Fibroblast of pulmonary artery (primary cell): ENCODE data around the gene EP400.

ENCODE experiments used
- DNase-seq: peaks from one replicate; pipeline ENCODE4 v3.0.0-alpha.2; 2010; ENCODE audit warnings: low read depth
- H3K4me3 ChIP-seq: replicated peaks from 2 replicates; pipeline ENCODE4 v1.5.1; 2011; ENCODE audit warnings: low read depth, mild to moderate bottlenecking, control low read depth, low read length, moderate library complexity
- CTCF ChIP-seq: IDR thresholded peaks from 2 replicates; pipeline ENCODE4 v1.5.1; 2011; ENCODE audit warnings: mild to moderate bottlenecking, control low read depth, low read length, inconsistent platforms; ENCODE audit errors: missing control alignments

The EP400 gene

GRCh38 chr12:132068250-132068649 is 118.5 kb downstream of the EP400 start:
- no peak for TF ChIP-seq CTCF
- no peak for DNase-seq
- no peak overlapping the region for H3K4me3 ChIP-seq

GRCh38 chr12:132069336-132069985 is 119.7 kb downstream of the EP400 start:
- no peak overlapping the region for H3K4me3 ChIP-seq
- TF ChIP-seq CTCF: no peak
- no peak for DNase-seq

GRCh38 chr12:132070298-132070697 is 120.6 kb downstream of the EP400 start:
- no peak for DNase-seq
- H3K4me3 ChIP-seq: no peak overlapping the region
- no peak for TF ChIP-seq CTCF

- no peak for TF ChIP-seq CTCF
- no peak for DNase-seq
- H3K4me3 ChIP-seq: no peak overlapping the region
Measured at GRCh38 chr12:132071040-132071810, 121.5 kb downstream of the EP400 start.

DNA sequence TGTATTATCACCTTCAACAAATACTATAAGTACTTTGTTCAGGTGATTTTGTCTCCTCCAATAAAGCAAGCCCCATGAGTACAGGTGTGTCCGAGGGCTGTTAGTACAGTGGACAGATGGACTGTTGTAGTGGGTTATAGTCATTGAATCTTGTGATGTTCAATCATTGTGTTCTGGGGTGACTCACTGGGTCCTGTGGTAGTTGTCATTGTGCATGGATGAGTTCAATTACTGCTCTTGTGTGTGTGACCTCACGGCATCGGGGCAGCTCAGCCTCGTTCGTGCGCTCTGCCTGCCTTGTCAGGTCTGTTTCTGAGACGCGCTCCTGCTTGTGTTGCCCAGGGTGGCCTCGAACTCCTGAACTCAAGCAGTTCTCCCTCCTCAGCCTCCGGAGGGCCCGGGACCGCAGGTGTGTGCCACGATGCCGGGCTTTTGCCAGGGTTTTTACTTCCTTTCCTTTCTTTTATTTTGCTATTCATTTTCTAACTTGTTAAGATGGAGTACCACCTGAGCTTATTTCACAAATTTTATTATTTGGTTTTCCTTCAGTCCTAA is 122.2 kb downstream of the EP400 start:
- no peak for DNase-seq
- TF ChIP-seq CTCF: no peak
- no peak overlapping the region for H3K4me3 ChIP-seq

DNA sequence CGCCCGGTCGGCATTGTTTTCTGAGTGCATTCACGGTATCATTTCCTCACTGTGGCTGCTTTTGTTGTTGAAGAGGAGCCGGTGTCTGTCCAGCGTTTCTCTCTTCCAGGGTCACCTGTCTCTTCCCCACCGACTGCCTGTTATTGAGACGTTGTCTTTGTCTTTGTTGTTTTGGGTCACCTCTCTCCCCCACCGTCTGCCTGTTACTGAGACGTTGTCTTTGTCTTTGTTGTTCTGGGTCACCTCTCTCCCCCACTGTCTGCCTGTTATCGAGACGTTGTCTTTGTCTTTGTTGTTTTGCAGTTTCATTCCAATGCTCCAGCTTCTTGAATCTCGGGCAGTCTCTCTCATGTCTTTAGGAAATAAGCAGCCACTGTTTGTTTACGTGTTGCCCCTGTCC is 124.5 kb downstream of the EP400 start:
- H3K4me3 ChIP-seq: no peak overlapping the region
- no peak for TF ChIP-seq CTCF
- DNase-seq: no peak
